GM18502 (cell line): ENCODE results near the gene CTTN.

Source experiments
- ATAC-seq: cut with Tn5 transposase; IDR thresholded peaks from one replicate; pipeline ENCODE4 v1.9.1; 2021; ENCODE audit warnings: mild to moderate bottlenecking; ENCODE audit not compliant: unreplicated experiment, poor library complexity

The CTTN gene

GRCh38 chr11:70468256-70469195 is 70.2 kb downstream of the CTTN start:
- ATAC-seq: no peak

- peak; percentile 62 for ATAC-seq
Measured at GRCh38 chr11:70470127-70470526, 71.8 kb downstream of the CTTN start.

DNA sequence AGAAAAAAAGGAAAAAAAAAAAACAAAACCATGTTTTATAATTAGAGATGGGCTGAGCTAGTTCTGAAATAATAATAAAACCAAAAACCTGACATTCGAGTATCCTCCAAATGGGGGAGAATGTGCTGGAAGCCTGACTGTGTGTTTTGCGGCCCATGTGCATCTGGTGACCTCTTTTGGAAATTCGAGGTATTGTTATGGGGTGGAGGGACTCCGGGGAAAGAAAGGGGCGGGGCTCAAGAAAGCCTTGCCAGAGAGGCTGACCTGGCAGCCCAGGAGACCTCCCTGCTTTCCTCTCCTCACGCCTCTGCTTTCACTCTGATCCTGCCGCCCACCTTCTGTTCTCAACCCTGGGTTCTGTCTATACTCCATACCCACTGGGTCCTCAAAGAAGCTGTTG is 72.9 kb downstream of the CTTN start:
- ATAC-seq: no peak

DNA sequence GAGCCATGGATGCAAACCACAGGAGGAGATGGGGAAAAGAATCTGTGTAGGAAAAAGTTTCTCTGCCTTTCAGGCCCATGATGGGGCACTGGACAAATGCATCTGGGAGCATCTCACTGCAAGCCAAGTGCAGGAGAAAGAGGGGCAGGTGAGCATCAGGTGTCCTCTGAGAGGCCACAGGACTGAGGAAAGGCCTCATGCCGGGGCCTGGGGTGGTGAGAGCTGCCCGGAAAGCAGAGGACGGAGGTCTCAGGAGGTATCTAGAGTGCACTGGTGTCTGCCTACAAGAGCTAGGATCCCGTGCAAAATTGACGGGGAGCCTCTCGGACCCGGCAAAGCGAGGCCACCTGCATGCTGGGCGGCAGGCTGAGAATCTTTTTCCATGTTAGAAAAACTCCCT is 73.9 kb downstream of the CTTN start:
- no peak for ATAC-seq

- no peak for ATAC-seq
Measured at GRCh38 chr11:70473186-70473872, 75.0 kb downstream of the CTTN start.

DNA sequence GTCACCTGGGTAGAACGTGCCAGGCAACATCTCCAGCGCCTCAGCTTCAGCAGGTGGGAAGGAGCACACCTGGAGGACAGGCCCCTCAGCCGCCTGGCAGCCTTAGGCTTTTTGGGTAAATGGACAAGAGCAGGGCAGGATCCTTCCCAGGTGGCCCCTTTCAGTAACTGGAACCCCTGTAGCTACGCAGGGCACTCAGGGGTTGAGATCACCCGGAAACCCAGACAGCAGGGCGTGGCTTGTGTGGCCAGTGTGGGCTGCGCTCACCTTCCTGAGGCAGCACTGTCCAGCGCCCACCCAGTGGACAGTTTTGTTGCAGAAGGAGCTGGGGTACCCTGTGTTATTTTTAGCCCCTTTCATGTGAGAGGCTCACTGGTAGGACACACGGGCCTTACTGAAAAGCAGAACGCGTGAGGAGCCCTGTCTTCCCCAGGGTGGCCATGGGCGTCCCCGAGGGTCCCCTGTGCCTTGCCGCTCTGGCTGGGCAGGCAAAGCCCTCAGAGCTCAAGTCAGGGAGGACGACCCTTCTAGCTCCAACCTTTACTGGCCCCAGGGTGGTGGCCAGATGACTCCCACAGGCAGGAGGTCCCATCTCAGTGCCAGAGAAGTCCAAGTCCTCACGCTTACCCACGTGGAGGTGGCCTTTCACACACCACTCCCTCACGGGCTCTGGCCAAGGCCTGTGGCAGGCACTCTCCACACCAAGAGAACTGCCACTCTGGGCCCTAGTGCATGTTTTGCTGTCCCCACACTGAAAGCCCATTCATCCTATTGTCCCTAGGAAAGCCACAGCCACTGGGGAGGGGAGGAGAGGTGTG is 75.8 kb downstream of the CTTN start:
- ATAC-seq: no peak

GRCh38 chr11:70474710-70475109 is 76.4 kb downstream of the CTTN start:
- ATAC-seq: no peak

DNA sequence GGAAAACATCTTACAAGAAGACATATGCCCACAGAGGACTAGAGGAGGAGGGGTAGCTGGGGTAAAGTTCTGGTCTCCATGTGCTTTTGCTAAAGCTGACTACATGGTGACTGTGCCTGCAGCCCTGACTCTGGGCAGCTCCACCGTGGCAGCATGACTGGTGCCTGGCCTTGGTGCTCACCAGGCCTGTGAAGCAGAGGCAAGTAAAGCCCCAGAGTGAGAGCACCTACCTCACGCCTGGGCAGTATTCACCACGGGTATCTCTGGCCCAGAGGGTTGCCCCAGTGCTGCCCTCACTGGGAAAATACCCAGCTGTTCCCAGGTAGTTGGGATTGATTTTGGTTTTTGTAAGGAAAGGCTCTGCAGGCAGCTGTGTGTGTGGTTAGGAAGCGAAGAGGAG is 78.3 kb downstream of the CTTN start:
- ATAC-seq: no peak

DNA sequence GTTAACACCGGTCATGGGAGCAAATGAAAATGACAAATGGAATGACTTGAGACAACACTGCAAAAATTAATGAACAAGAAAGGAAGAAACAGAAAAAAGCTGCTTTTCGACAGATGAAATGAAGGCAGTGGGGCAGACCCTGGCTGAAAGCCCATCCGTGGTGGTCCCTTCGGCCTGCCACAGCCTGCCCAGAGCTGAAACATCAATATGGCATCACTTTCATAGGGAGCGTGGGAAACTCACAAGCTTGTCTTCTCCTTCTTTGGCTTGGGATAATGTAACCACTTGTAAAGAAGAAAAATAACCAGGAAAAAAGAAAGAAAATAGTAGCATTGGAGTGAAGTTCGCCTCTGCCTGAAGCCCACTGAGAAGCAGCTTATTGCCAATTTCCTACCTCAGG is 78.8 kb downstream of the CTTN start:
- ATAC-seq: no peak

GRCh38 chr11:70477609-70478008 is 79.3 kb downstream of the CTTN start:
- no peak for ATAC-seq

GRCh38 chr11:70478166-70478890 is 80.0 kb downstream of the CTTN start:
- no peak for ATAC-seq

DNA sequence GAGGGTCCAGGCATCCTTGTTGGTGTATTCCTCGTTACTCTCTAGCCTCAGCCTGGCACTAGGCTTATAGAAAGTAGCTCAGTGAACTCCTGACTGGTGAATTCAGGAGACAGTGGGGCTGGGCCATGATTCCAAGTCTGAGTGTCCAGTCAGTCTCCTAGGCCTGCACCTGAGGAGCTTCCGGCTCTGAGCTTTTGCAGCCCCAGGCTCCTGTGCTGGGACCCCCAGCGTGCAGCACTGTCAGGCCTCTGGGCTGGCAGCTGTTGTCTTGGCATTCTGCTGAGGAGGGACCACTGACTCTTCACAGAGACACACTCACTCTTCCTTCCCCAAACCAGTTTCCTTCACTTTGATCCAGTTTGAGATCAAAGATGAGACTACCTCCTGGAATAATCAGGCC is 82.4 kb downstream of the CTTN start:
- no peak for ATAC-seq

DNA sequence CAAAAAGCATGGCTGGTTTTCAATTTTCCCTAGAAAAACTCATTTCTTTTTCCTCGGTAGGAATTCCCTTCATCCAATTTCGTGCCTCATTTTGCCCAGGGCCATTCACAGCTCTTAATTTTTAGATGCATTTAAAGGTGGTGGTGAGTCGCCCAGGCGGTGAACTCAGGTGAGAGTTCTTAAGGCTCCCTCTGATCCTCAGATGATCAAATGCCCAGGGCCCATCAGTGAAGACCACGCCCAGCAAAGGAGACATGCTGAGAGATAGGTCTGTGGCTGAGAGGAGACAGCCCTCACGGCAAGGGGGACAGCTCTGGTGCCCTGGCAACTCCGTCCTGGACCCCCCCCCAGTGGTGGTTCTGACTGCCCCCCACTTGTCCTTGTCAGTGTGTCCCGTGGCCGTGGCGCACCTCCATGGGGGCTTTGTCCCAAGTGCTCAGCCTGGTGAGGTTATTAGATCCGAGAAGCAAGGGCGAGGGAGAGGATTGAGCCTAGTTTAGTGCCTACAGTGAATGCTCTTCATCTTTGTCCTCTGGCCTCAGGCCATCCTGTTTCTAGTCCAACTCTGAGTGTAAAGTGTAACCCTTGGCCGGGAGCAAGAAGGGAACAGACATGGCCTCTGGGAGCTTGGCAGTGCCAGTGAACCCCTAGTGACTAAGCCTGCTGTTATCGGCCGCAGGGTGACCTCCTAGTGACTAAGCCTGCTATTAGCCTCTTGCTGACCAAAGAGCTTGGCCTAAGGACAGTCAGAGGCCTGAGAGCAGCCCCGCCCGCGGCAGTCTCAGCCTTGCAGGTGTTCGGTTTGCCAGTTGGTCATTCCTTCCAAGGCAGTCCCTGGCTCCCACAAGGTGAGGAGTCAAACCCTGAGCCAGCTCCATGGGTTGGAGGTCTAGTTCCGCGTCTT is 83.5 kb downstream of the CTTN start:
- ATAC-seq: no peak

DNA sequence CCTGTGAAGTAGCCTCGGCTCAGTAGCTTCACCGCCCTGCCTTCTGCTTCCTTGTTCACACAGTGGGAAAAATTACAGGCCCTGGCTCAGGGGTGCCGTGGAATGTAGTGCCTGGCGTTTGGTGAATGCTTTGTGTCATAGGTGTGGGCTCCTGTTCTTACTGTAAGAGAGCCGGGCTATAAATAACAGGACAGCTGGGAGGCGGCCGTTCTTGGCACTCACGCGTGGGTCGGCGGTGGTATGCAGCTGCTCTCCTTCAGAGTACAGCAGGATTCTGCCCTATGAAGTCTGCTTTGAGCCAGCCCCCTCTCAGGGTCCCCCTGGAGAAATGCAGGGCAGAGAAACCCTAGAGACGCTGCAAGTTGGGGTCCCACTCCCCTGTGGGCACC is 84.2 kb downstream of the CTTN start:
- no peak for ATAC-seq

- ATAC-seq: no peak
Measured at GRCh38 chr11:70483077-70483861, 84.9 kb downstream of the CTTN start.

DNA sequence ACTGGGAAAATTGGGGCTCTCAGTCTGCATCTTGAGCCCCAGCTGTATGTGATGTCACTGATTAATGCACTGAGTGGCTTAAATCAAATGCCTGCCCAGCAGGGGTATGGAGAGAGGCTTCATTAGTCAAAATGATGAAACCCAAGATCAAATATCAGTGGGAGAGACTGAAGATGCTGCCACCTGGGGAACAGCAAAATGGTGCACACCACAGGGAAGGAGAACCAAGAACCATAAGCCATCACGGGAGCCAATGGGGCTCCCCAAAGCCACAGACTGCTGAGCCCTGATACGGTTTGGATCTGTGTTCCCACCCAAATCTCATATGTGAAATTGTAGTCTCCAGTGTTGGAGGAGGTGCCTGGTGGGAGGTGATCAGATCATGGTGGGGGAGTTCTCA is 85.6 kb downstream of the CTTN start:
- ATAC-seq: no peak

DNA sequence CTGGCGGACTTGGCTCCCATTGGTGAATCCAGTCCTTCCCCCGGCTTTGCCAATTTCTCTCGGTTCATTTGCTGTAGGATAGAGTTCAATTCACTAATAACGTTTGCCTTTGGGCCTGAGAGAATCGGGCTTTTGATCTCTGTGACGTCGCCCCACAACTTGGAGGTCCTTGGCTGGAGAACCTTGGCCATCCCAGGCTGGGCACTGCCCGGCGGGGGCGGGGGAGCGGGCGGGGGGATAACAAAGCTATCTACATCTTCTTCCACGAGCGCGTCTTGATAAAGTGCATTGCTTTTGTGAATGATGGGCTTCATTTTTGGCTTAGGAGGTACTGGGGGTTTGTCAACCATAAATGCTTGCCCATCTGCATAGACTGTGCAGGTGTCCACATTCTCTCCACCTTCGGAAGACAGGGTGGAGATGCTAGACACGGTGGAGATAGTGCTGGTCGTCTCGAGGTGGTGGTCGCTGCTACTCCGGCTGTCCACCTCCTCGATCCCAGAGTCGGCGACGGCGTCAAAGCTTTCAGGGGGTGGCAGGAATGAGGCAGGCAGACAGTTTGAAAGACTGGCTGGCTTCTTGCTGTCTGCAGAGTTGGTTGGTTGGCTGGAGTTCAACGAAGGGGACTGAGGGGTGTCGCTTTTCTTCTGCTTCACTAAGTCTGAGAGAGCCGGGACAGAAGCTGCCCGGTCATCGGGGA is 87.1 kb downstream of the CTTN start:
- no peak for ATAC-seq

GRCh38 chr11:70486026-70486415 is 87.7 kb downstream of the CTTN start:
- ATAC-seq: no peak
